HepG2 (cell line): Measurements from ENCODE around the gene PRM2. TPM values are rescaled to one million over a fixed set of nuclear protein-coding genes. Genes with fewer than 3 reads are reported as not detected.

ENCODE experiments used
- ATF4 ChIP-seq, 2 experiments: fragments of 450-650 bp in 1 of 2; sonication (generic) in 1 of 2; formaldehyde crosslinking; IDR thresholded peaks; 2 replicates each; pipeline versions ENCODE4 v1.5.0 to v1.8.0; 2020 to 2022; ENCODE audit warnings: mild to moderate bottlenecking in 1 of 2, missing genetic modification reagents in 1 of 2
- CCDC6 ChIP-seq: sonication (generic); formaldehyde crosslinking; IDR thresholded peaks from 2 replicates; pipeline ENCODE4 v1.8.1; 2022; ENCODE audit warnings: mild to moderate bottlenecking, missing genetic modification reagents, moderate library complexity
- DDIT3 ChIP-seq: sonication (generic); formaldehyde crosslinking; IDR thresholded peaks from 2 replicates; pipeline ENCODE4 v1.4.0; 2020; ENCODE audit warnings: mild to moderate bottlenecking, missing genetic modification reagents
- FOXK2 ChIP-seq: fragments of 450-650 bp; IDR thresholded peaks from 2 replicates; pipeline ENCODE4 v1.6.1; 2016
- HDAC1 ChIP-seq: sonication (generic); formaldehyde crosslinking; IDR thresholded peaks from 2 replicates; pipeline ENCODE4 v1.5.1; 2020; ENCODE audit warnings: mild to moderate bottlenecking, missing genetic modification reagents
- TCF12 ChIP-seq, 2 experiments: fragments of 450-650 bp in 1 of 2; sonication (generic) in 1 of 2; formaldehyde crosslinking in 1 of 2; IDR thresholded peaks; 2 replicates each; pipeline versions ENCODE4 v1.6.1 to v1.8.0; 2017 to 2022; ENCODE audit warnings: antibody characterized with exemption in 1 of 2, mild to moderate bottlenecking in 1 of 2, missing genetic modification reagents in 1 of 2, moderate library complexity in 1 of 2
- TERF1 ChIP-seq: sonication (generic); formaldehyde crosslinking; IDR thresholded peaks from 2 replicates; pipeline ENCODE4 v1.8.0; 2022; ENCODE audit warnings: mild to moderate bottlenecking, missing genetic modification reagents, moderate library complexity
- ZFP37 ChIP-seq: sonication (generic); formaldehyde crosslinking; IDR thresholded peaks from 2 replicates; pipeline ENCODE4 v1.4.0; 2020; ENCODE audit warnings: missing genetic modification reagents, borderline replicate concordance
- ZFP90 ChIP-seq: sonication (generic); formaldehyde crosslinking; IDR thresholded peaks from 2 replicates; pipeline ENCODE4 v1.8.0; 2022; ENCODE audit warnings: missing genetic modification reagents, mild to moderate bottlenecking, inconsistent platforms, borderline replicate concordance
- ZIK1 ChIP-seq: sonication (generic); formaldehyde crosslinking; IDR thresholded peaks from 2 replicates; pipeline ENCODE4 v1.5.0; 2020; ENCODE audit warnings: mild to moderate bottlenecking, low read depth, missing genetic modification reagents, borderline replicate concordance
- ZNF142 ChIP-seq: sonication (generic); formaldehyde crosslinking; IDR thresholded peaks from 2 replicates; pipeline ENCODE4 v1.4.0; 2020; ENCODE audit warnings: missing genetic modification reagents
- ZNF225 ChIP-seq: sonication (generic); formaldehyde crosslinking; IDR thresholded peaks from 2 replicates; pipeline ENCODE4 v1.4.0; 2020; ENCODE audit warnings: mild to moderate bottlenecking, missing genetic modification reagents
- ZNF276 ChIP-seq: sonication (generic); formaldehyde crosslinking; IDR thresholded peaks from 2 replicates; pipeline ENCODE4 v1.4.0; 2020; ENCODE audit warnings: mild to moderate bottlenecking, low read depth, missing genetic modification reagents
- ZNF670 ChIP-seq: sonication (generic); formaldehyde crosslinking; IDR thresholded peaks from 2 replicates; pipeline ENCODE4 v1.8.0; 2022; ENCODE audit warnings: mild to moderate bottlenecking, missing genetic modification reagents, borderline replicate concordance
- polyA plus RNA-seq, 8 experiments: library from polyadenylated mRNA; depleted of rRNA in 3 of 8; stranded (reverse) in 7 of 8; unstranded in 1 of 8; fragments of >200 nt; fragmentation: Illumina TruSeq in 4 of 8; extraction: Trizol in 4 of 8; gene quantifications; 2 replicates each; pipeline versions ENCODE4 v1.2.1 to v1.2.3, GENCODE V29; 2011 to 2016; ENCODE audit warnings: low read depth in 4 of 8, missing spikeins in 1 of 8, mixed read lengths in 1 of 8; ENCODE audit not compliant: insufficient read depth in 1 of 8
- total RNA-seq, 5 experiments: library from RNA; depleted of rRNA; stranded (reverse); fragments of >200 nt; fragmentation: Illumina TruSeq; extraction: Trizol; gene quantifications; 2 replicates each; pipeline ENCODE4 v1.2.3, GENCODE V29; 2016; ENCODE audit warnings: low read depth in 1 of 5

The PRM2 gene
- total and polyA plus RNA-seq, 2 of the 13 experiments (the other 11 are each of a cell fraction or from before 2014, with no cell fraction given): 0.54 TPM; not detected in 1

GRCh38 chr16:11297492-11298142 lies 21.3 kb upstream of the PRM2 start (continued):
- peak; percentile 3; the same call in 1 of the 2 replicates for TF ChIP-seq ZNF142
- TF ChIP-seq ZFP90: peak; percentile 85; the same call in 1 of the 2 replicates
- TF ChIP-seq ZNF276 (CRISPR knock-in tag): peak; percentile 81; the same call in 1 of the 2 replicates
- TF ChIP-seq FOXK2: no peak
- no peak for TF ChIP-seq ZNF670 (CRISPR knock-in tag)
- no peak for TF ChIP-seq TCF12 (IDR thresholded peaks at IDR 0.05)
- TF ChIP-seq TCF12 (CRISPR knock-in tag; IDR thresholded peaks at IDR 0.05): peak; percentile 58; the same call in 1 of the 2 replicates
- peak; percentile 56; the same call in 1 of the 2 replicates for TF ChIP-seq CCDC6 (CRISPR knock-in tag)
- no peak for TF ChIP-seq DDIT3 (CRISPR knock-in tag)
- no peak for TF ChIP-seq ATF4 (CRISPR knock-in tag; IDR thresholded peaks at IDR 0.05)
- TF ChIP-seq ZFP37 (CRISPR knock-in tag): 0 out of 2 replicates have a peak, but pooled peaks have one; percentile 43
- no peak; the same call in 1 of the 2 replicates for TF ChIP-seq ZIK1
- no peak for TF ChIP-seq TERF1 (CRISPR knock-in tag)
- peak; percentile 89 for TF ChIP-seq HDAC1 (CRISPR knock-in tag)
- peak; percentile 90; the same call in 1 of the 2 replicates for TF ChIP-seq ZNF225
